Activated B cell treated with CpG ODN at 0.5 μM for 24 hours (primary cell): ENCODE results near the gene ATRNL1. TPM values are rescaled to one million over a fixed set of nuclear protein-coding genes. Genes with fewer than 3 reads are reported as not detected.

Experiments used
- ATAC-seq: fragments of 200-7000 bp; cut with Tn5 transposase; one replicate; pipeline ENCODE4 v1.10.0; 2021; ENCODE audit warnings: low read depth, mild to moderate bottlenecking, moderate library complexity
- CTCF ChIA-PET: fragments of 350-600 bp; sonication (Branson Sonifier 250); formaldehyde crosslinking; loops from one replicate; lab custom pipeline; 2021; ENCODE audit warnings: antibody characterized with exemption; lab: Charles Lee
- POLR2A ChIA-PET: fragments of 350-600 bp; sonication (Branson Sonifier 250); formaldehyde crosslinking; loops from one replicate; lab custom pipeline; 2021; ENCODE audit warnings: antibody characterized with exemption; lab: Charles Lee
- DNase-seq: peaks from one replicate; pipeline ENCODE4 v3.0.0; 2022
- H3K27ac Mint-ChIP-seq: one replicate; pipeline ENCODE4 v1.8.0; 2020; ENCODE audit warnings: mixed read lengths
- H3K27me3 Mint-ChIP-seq: one replicate; pipeline ENCODE4 v1.8.0; 2021; ENCODE audit warnings: mixed read lengths
- H3K36me3 Mint-ChIP-seq: one replicate; pipeline ENCODE4 v1.8.0; 2021; ENCODE audit warnings: low read depth, mixed read lengths
- H3K4me1 Mint-ChIP-seq: one replicate; pipeline ENCODE4 v1.8.0; 2021; ENCODE audit warnings: mixed read lengths
- H3K4me3 Mint-ChIP-seq: one replicate; pipeline ENCODE4 v1.8.0; 2020; ENCODE audit warnings: mild to moderate bottlenecking, mixed read lengths
- H3K9me3 Mint-ChIP-seq: one replicate; pipeline ENCODE4 v1.8.0; 2020; ENCODE audit warnings: mixed read lengths
- CTCF ChIP-seq: fragments of 200-600 bp; IDR thresholded peaks from one replicate; pipeline ENCODE4 v1.8.0; 2022; ENCODE audit warnings: antibody characterized with exemption, mild to moderate bottlenecking
- intact Hi-C: fragments of 100-400 bp; cut with micrococcal nuclease; formaldehyde crosslinking; loops from one replicate; pipeline ENCODE4 v1.15.1; 2024
- total RNA-seq: library from RNA; stranded (reverse); gene quantifications from 2 replicates; pipeline ENCODE4 v1.2.3, GENCODE V29; 2022

Gene ATRNL1
- total RNA-seq, 1 donor from 2014 or later, result 1.2 TPM

- Mint-ChIP-seq H3K4me1 (no peaks in the 10 kb centered on the region), H3K4me3 (no peak overlapping the region), H3K27ac (no peak overlapping the region), H3K36me3 (no peaks in the 10 kb centered on the region), H3K27me3 (no peaks in the 10 kb centered on the region), H3K9me3 (peaks cover 2% of the 10 kb centered on the region)
- DNase-seq (no peak), ATAC-seq (no peak)
- TF ChIP-seq CTCF, result no peak
- intact Hi-C loops, result no loop called here
- ChIA-PET CTCF (no interaction called here), POLR2A (no interaction called here)
Observed at GRCh38 chr10:115921795-115922194, 828.6 kb downstream of the ATRNL1 start.

- POLR2A ChIA-PET, result no interaction called here
Observed at GRCh38 chr10:115931309-115931708, 838.1 kb downstream of the ATRNL1 start.

GRCh38 chr10:115932099-115932498, 838.9 kb downstream of the ATRNL1 start:
- CTCF ChIA-PET, result no interaction called here
- intact Hi-C loops, result no loop called here
- no peaks in the 10 kb centered on the region for H3K27me3 Mint-ChIP-seq
- H3K36me3 Mint-ChIP-seq, result no peaks in the 10 kb centered on the region
- no peaks in the 10 kb centered on the region for H3K4me1 Mint-ChIP-seq
- no peaks in the 10 kb centered on the region for H3K9me3 Mint-ChIP-seq
- POLR2A ChIA-PET, result no interaction called here
- H3K27ac Mint-ChIP-seq, result no peak overlapping the region
- TF ChIP-seq CTCF, result no peak
- DNase-seq (no peak), ATAC-seq (no peak)
- no peak overlapping the region for H3K4me3 Mint-ChIP-seq

More at GRCh38 chr10:115931309-115931708, 838.1 kb downstream of the ATRNL1 start:
- H3K4me3 Mint-ChIP-seq, result no peak overlapping the region
- no peak for TF ChIP-seq CTCF
- H3K4me1 Mint-ChIP-seq, result no peaks in the 10 kb centered on the region
- intact Hi-C loops, result no loop called here
- ATAC-seq (no peak), DNase-seq (no peak)
- no peak overlapping the region for H3K27ac Mint-ChIP-seq
- H3K36me3 Mint-ChIP-seq, result no peaks in the 10 kb centered on the region
- no peaks in the 10 kb centered on the region for H3K27me3 Mint-ChIP-seq
- CTCF ChIA-PET, result no interaction called here
- H3K9me3 Mint-ChIP-seq, result no peaks in the 10 kb centered on the region

- H3K36me3 Mint-ChIP-seq, result no peaks in the 10 kb centered on the region
- ATAC-seq, result no peak
- H3K27me3 Mint-ChIP-seq, result no peaks in the 10 kb centered on the region
- H3K4me3 Mint-ChIP-seq, result no peak overlapping the region
- TF ChIP-seq CTCF, result no peak
- no peak for DNase-seq
- POLR2A ChIA-PET, result no interaction called here
- no peaks in the 10 kb centered on the region for H3K4me1 Mint-ChIP-seq
- no peak overlapping the region for H3K27ac Mint-ChIP-seq
- intact Hi-C loops, result no loop called here
- CTCF ChIA-PET, result no interaction called here
- no peaks in the 10 kb centered on the region for H3K9me3 Mint-ChIP-seq
Observed at GRCh38 chr10:115933098-115933497, 839.9 kb downstream of the ATRNL1 start.

- H3K36me3 Mint-ChIP-seq, result no peaks in the 10 kb centered on the region
- CTCF ChIA-PET, result no interaction called here
- intact Hi-C loops, result no loop called here
- no peaks in the 10 kb centered on the region for H3K27me3 Mint-ChIP-seq
- ATAC-seq, result no peak
- H3K4me1 Mint-ChIP-seq, result no peaks in the 10 kb centered on the region
- POLR2A ChIA-PET, result no interaction called here
- peaks cover 2% of the 10 kb centered on the region for H3K9me3 Mint-ChIP-seq
- H3K4me3 Mint-ChIP-seq, result no peak overlapping the region
- H3K27ac Mint-ChIP-seq, result no peak overlapping the region
- TF ChIP-seq CTCF, result no peak
- DNase-seq, result no peak
Observed at GRCh38 chr10:115935731-115936130, 842.6 kb downstream of the ATRNL1 start.
